Measurements from ENCODE around the gene GFRA1. TPM values are rescaled to one million over a fixed set of nuclear protein-coding genes. Genes with fewer than 3 reads are reported as not detected.

GFRA1 gene
- total RNA-seq, 1 donor from 2014 or later, result 122 TPM

DNA sequence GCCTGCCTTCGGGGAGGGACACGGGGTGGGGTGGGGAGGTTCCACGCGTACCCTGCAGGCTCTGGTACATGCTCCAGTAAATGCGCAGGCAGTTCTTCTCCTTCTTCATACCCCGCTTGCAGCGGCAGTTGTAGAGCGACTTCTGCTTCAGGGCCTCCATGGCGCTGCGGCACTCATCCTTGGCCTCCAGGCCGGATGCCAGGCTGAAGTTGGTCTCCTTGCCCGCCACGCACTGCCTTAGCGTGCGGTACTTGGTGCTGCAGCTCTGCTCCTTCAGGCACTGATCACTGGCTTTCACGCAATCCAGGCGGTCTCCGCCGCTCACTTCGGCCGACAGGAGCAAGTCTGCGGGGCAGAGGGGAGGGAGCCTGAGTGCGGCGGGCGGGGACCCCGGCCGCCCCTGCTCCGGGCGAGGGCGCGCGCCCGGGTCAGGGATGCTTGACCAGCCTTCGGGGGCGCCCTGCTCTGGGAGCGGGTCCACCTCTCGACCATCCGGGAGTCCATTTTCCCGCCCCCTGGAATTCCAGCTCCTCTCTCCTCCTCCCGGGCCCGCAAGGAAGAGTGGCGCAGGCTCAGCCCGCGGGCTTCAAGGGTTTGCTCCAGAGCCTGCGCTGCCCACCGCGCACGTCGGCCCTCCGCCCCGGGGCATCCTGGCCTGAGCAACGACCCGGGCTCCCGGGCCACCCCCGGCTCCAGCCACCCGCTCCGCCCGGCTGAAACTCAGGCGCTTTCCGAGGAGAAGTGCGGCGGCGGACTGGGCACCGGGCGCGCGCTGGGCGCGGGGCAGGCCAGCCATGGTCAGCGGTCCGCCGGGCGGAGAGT is 2.0 kb downstream of the GFRA1 start:
- peak; percentile 64 for DNase-seq

DNA sequence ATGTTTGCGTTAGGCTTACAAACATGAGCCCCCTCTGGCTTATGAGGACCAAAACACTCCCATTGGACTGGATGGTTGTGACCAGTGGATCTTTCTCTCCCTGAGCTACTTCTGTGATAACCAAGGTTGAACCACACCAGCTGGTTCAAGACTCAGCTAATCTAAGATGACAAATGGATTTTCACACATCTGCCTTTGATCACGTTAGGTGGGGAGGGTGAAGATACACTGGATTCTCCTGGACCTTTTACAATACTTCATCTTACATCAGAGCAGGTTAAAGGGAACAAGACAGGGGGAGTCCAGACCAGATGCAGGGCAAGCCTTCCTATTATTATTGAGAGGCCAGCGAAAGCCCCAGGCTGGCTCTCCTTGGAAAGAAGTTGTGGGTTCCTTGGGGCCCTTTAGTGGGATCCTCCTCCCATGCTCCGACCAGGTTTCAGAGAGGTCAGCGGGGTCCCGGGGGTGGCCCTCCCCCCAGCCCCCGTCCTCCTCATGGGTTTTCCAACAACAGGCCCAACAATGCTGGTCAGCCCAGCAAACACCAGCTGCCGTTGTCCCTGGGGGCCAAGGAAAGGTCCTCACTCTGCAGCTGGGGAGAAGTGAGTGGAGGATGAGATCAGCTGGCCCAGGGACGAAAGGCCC is 2.8 kb downstream of the GFRA1 start:
- DNase-seq, result no peak

DNA sequence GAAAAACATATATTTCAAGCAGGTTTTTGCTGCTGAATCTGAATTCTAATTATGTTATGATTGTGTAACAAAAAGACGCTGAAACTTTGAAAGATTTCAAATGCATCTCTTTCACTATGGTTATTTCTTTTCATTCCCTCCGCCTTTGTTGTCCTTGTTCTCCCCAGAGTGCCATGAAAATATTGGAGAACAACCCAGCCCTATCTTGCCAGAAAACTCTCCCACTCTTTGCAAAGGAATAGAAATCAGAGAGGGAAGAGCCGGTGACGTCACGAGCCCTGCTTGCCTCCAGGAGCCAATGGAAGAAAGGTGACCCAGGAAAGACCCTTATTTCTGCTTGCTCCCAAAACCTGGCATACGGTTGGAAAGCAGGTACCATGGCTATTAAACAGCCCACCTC is 3.4 kb downstream of the GFRA1 start:
- DNase-seq, result peak; percentile 46

DNA sequence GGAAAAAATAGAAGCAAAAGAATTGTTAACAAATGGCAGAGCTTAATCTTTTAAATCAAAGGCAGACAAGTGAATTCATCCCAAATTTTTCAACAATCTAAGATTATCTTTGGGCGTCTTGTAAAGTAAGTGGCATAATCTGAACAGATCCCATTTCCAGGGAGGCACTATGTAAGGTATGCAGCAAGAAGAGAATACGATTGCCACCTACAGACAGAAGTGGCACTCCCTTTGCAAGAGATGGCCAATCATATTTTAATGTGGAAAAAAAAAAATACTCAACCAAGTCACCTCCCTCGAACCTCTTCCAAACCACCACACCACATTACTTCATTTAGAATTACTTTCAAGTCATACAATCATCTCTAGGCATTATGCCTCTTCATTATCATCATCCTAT is 4.0 kb downstream of the GFRA1 start:
- DNase-seq, result peak; percentile 41

DNA sequence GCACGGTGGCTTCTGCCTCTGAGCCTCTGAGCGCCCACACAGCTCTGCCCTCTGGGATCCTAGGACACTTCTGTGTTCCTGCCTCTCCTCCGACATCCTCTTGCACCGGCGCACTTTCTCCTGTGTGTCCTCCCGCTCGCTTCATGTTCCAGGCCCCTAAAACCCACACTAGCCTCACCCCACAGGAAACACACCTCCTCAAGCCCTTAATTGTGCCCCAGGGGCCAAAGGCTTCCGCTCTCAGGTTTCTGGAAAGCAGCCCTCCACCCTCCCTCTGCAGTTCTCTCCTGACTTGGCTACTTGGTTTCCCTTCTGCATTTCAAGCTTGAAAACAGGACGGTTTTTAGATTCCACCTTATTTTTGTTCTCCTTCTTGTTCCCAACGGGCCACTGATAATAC is 7.3 kb downstream of the GFRA1 start:
- DNase-seq, result no peak

DNA sequence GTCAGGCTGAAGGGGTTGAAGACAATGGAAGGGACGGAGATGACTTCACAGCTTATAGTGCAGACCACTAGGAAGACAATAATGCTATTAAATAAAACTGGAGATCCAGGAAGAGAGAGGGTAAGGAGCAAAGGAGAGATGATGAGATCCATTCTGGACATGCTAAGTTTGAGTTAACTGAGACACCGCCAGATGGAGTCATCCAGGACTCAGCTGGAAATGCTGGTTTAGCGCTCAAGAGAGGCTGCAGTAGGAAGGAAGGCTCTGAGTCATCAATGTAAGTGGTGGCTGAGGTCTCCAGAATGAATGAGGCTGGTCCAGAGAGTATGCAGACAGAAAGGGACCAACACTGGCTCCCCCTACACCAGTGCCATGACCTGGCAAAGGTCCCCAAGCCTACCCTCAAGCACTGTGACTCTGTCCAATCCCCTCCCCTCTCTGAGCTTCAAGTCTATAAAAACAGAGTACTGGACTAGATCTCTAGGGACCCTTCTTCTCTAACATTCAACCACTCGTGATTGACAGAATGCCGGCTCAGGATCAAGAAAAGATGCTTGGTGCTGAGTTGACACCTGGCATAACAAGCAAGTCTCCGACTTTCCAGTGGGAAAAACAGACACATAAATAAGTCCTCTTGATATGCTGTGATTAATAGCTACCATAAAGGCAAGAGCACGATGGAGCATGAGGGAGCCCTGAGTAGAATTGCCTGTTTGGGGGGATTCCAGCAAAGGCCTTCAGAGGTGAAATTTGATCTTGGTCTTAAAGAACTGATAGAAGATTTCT is 8.9 kb downstream of the GFRA1 start:
- DNase-seq, result no peak

DNA sequence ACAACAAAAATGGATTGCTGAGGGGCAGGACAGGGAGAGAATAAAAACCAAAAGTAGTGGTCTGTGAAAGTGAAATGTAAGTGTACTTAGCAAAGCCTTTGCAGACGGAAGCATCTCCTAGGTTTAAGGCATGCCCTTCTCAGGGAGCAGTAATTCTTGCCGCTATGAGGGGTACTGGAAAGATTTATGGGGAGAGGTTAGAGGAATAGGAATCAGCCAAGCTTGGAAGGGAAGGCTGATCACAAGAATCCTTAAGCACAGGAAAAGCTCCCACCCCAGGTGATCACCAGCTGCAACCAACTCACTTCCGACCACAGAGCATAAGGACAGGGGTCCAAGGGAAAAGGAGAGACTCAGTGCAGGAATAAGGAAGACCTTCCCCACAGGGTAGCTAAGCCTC is 10.3 kb downstream of the GFRA1 start:
- no peak for DNase-seq

DNA sequence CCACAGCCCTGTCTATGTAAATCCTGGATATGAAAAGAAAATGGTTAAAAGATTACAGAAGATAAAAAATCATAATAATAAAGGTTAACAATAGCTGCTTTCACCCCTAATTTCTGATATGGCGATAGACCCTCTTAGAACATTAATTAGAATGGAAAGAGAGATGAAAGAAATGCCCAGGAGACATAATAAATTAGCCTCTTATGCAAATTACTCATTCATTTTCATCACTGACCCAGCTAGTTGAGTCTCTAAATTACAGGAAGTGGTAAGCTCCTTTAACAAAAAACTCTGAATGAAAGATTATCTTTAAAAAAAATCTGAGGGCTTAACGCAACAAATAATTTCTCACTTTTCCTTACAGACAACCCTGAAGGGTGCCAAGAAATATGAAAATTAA is 12.4 kb downstream of the GFRA1 start:
- DNase-seq, result no peak

DNA sequence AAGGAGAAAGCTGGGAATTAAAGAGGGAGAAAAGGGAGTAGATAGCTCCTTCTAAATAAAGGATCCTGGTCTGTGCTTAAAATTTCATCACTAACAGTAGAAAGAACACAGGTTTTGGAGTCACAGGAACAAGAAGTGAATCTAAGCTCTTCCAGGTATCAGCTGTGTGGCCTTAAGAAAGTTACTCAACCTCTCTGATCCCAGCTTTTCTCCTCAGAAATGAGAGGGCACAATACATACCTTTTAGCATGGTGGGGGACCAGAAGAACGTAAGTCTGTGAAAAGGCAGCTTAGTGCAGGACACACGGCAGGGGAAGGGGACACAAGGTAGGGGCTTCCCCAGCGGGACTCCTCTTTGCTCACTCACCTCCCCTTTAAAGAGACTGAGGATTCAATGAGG is 13.4 kb downstream of the GFRA1 start:
- DNase-seq, result no peak

DNA sequence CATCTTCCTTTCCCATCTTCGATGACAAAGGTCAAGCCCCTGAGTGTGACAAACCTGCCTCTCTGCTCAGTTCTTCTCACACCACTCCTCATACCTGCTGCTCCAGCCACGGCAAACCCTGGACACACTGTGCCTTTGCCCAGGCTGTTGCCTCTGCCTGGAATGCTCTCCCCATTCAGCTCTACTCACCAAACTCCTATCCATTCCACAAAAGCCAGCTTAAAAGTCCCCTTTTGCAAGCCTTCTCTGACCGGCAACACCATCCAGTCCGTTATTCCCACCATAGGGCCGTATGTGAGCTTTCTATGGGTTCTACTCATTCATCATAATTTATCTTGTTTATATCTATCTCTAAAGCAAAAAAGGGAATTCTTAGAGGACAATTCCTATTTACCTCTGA is 15.2 kb downstream of the GFRA1 start:
- no peak for DNase-seq

DNA sequence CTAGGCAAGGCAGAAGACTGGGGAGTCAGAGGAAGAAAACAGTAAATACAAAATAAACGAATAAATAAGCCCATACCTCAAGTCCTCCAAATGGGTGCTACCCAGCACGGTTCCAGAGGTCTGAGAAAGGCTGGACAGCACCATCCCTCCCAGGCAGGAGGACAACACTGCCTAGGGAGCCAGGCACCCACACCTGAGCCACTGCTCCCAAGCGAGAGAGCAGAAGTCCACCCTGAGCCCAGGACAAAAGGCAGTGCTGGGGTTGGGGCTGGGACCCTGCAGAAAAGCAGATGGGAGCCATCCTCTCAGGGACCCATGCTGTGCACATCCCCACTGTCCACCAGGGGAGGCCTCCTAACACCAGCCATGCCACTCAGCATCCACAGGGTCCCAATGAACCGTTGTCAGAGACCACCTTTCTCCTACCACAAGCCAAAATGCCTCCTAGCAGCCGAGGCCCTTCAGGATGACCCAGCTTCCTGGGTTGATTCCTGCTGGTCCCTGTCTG is 16.2 kb downstream of the GFRA1 start:
- no peak for DNase-seq

DNA sequence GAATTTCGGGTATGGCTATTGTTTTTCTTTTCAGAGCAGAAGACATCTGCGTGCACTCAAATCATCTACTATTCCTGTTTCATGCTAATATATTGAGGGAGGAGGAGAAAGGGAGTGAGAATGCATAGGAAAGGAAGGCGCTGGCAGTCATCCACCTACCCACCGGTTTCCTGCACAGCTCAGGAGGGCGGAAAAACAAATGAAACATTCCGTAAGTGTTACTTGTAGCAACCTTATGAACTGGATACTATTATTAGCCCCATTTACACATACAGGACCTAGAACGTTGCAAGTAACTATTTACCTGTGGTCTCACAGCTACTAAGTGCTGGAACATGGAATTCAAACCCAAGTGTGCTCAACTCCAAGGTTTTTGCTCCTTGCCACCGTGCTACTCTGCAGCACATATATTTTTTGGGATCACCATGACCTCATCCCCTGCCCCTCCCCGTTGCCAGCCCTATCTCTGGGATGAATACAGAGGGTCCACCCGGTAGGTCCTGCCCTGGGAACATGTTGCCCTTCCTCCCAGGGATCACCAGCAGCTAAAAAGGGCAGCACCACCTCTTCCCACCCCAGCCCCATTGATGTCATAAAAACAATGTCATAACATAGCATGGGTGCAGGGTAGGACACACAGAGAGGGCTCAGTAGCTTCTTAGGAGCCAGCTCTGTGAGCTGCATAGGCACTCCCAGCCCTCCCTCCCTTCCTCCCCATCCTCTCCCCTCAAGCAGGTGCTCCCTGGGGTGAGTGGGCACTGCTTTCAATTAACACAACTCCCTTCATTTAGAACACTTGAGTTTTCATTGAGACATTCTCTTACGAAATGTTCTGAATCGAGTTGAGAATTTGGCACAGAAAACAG is 16.9 kb downstream of the GFRA1 start:
- no peak for DNase-seq

DNA sequence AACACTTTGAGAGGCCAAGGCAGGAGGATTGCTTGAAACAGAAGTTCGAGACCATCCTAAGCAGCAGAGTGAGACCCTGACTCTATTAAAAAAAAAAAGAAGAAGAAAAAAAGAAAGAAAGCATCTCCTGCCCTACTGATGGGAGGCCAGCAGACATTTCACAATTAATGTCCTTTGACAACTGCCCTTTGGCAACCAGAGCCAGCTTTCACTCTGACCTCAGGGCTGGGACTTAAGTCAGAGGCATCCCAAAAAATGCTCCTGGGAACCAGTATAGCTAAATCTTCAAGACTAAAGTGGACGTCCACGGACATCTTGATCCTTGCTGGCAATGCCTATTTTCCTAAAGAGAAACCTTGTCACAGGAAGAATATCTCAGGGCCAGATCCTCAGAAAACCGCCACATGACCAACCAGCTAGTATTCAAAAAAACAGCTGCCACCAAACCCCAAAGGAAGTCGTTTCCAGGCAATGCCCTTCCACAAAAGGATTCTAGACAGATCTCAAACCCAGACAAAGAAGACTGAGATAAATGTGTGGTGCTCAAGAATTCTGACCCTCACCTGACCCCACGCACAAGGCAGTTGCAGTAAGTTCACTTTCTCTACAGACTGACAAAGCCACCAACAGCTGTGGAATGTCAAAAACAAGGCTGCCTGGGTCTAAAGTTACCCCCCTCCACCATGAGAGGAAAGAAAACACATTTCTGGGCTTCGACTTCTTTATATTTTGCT is 18.4 kb downstream of the GFRA1 start:
- peak; percentile 84 for DNase-seq

DNA sequence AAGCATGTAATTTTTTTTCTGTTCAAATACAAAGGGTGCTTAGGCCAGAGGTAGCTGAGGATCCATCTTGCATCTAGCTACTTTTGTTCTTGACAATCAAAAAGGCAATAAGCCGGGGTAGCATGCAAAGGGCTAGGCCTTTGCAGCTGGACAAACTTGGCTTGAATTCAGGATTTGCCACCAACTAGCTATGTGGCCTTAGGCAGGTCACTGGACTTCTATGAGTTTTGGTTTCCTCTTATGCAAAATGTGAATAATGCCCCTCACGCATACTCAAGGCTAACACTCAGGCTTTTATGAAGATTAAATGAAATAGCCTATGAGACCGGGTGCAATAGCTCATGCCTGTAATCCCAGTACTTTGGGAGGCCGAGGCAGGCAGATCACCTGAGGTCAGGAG is 19.3 kb downstream of the GFRA1 start:
- DNase-seq, result peak; percentile 39

DNA sequence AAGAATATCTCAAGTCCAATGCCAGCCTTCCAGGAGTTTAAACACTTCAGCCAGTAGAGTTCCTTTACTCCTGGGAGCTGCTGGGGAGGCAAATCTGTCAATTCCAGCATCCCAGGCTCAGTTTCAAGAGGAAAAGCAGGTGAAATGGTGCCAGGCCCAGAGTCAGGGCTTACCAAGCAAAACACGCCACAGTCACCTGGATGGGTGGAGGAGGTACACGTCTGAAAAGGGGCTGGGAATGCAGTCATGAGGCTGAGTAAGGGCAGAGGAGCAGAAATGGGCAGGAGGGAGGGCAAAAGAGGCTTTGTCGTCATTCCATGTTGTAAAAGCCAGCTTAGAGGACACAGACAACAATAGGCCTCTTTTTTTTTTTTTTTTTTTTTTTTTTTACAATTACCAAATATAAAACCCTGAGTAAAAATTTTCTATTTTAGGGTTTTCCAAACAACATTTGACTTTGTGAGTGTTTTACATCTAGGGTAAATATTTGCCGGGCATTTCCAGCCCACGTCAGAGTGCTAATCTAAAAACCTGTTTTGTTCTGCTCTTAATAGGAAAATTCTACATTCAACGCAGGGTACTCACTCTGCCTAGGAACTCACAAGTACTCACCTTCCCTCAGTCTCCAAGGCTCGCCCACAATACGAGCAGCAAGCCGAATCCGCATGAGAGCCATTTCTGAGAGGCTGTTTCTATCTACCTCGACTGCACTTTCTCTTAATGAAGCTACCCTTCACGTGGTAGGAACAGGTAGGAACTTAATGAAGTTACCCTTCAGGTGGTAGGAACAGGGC is 21.2 kb downstream of the GFRA1 start:
- no peak for DNase-seq

DNA sequence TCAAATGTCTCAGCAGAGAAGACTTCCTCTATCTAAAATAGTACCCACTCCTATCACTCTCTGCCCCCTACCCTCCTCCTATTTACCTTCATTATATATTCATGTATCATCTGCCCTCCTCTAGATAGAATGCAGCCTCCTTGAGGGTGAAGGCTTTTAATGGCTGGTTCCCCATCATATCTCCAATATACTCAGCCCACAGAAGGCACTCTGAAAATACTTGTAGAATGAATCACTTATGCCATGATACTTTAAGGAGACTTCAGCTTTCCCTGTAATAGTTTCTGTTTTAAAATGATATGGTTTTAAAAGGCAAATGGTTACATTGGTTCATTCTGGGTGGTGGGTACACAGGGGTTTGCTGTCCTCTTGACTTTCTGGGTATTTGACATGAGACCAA is 25.3 kb downstream of the GFRA1 start:
- no peak for DNase-seq

DNA sequence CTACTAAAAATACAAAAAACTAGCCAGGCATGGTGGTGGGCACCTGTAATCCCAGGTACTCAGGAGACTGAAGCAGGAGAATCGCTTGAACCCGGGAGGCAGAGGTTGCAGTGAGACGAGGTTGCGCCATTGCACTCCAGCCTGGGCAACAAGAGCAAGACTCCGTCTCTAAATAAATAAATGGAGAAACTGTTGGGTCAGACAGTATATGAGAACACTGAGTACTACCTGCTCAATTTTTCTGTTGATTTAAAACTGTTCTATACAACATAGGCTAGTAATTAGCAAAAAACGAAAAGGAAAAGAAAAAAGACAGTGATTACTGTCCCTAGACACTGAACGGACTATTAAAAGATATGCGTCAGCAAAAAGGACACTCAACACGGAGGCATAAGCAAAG is 26.7 kb downstream of the GFRA1 start:
- DNase-seq, result no peak

DNA sequence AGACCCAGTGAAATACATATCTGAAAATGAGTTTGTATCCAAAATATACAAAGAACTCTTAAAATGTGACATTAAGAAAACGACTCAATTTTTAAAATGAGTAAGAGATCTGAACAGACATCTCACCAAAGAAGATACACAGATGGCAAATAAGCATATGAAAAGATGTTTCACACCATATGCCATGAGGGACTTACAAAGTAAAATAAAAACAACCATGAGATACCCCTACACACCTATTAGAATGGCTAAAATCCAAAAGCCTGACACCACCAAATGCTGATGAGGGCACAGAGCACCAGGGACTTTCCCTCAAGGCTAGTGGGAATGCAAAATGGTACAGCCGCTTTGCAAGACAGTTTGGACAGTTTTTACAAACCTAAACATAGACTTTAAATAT is 27.9 kb downstream of the GFRA1 start:
- no peak for DNase-seq

DNA sequence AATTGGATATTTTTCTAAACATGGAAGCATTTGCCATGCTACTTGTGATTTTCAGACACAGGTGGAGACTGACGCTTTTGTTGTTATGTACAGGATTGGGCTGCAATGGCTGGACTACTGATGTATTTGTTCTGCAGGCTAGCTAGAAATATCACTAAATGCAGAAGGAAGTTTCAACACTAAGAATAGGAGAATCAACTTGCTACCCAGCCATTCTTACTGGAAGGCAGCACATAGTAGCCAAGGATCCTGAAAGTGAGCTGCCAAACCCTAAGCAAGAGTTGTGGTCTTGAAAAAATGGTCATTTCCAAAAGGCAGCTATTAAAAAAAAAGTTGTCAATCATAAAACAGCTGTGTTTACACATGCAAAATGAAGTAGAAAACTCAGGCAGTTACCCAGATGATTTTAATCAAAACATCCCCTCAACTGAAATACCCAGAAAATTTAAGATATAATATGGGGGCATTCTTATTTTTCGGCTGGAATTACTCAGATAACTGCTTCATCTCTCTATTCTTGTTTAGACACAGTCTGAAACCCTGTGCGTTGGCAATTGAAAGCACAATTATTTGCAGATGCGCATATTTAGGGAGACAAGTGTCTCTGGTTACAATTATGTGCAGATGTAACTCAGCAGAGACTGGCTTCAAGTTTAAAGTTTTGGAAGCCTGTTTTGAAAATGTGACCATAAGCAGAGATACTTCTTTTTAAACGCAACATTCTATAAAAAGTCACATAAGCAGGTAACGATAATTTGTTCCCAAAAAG is 31.2 kb downstream of the GFRA1 start:
- peak; percentile 81 for DNase-seq

DNA sequence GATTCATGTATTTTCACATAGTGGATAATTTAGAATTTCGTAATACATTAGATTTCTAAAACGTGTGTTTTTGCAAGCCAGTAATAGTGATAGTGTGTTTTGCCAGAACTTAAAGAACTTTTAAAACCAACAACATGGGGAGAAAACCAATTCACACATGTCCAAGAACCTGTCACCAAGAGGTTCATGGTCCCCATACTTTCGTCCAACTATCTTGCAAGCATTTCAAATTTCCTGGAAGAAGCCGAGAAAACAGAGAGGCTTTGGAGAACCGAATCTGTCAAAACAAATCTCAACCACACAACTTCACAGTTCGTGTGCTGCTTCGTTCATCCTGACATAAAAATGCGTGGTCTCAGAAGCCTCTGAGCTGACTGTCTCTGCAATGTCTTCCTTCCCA is 31.9 kb downstream of the GFRA1 start:
- peak; percentile 84 for DNase-seq
